Spleen (tissue), 7 donors: ENCODE data around the gene RFC4.

Source experiments
- CTCF ChIP-seq, 11 experiments: fragments of 200-600 bp in 7 of 11; fragments of 450-650 bp in 4 of 11; sonication (generic) in 4 of 11; IDR thresholded peaks in 8 of 11; conservative IDR thresholded peaks in 3 of 11; 1 replicate in 7 of 11; 2 replicates in 4 of 11; pipeline versions ENCODE4 v1.4.0 to v1.8.0; 2016 to 2021; ENCODE audit warnings: antibody characterized with exemption in 11 of 11, inconsistent platforms in 4 of 11, mild to moderate bottlenecking in 1 of 11
- POLR2A ChIP-seq, 3 donors: fragments of 450-650 bp; IDR thresholded peaks; one replicate each; pipeline ENCODE4 v1.5.1; 2017; ENCODE audit warnings: antibody characterized with exemption in 3 of 3, mild to moderate bottlenecking in 1 of 3
- POLR2AphosphoS5 ChIP-seq, 3 donors: sonication (generic); formaldehyde crosslinking; IDR thresholded peaks; one replicate each; pipeline ENCODE4 v1.5.1; 2017; ENCODE audit warnings: antibody characterized with exemption in 3 of 3
- donor health status: DM: no; HTN: no; CAD: no; lungs with moderate emphysema.
- donor health status: DM: no; HTN: no; CAD: no.
- donor health status: DM: no; HTN: no; CAD: no.

GRCh38 chr3:186775999-186776398, 30.3 kb downstream of the RFC4 start:
- TF ChIP-seq POLR2A (IDR thresholded peaks at IDR 0.05), result no peak
- no peak for TF ChIP-seq CTCF (IDR thresholded peaks at IDR 0.05 in 8 of 11, conservative IDR thresholded peaks at IDR 0.05 in 3 of 11)
- no peak for TF ChIP-seq POLR2AphosphoS5 (IDR thresholded peaks at IDR 0.05)
